B cell (primary cell): ENCODE results near the gene HMCN1. TPM values are rescaled to one million over a fixed set of nuclear protein-coding genes. Genes with fewer than 3 reads are reported as not detected.

Experiments used
- ATAC-seq: fragments of 200-7000 bp; cut with Tn5 transposase; one replicate; pipeline ENCODE4 v1.10.0; 2021; ENCODE audit warnings: low read depth, mild to moderate bottlenecking, moderate number of reproducible peaks, moderate library complexity
- CTCF ChIA-PET: fragments of 350-600 bp; sonication (Branson Sonifier 250); formaldehyde crosslinking; loops from one replicate; lab custom pipeline; 2021; ENCODE audit warnings: antibody characterized with exemption, inconsistent platforms; lab: Charles Lee
- POLR2A ChIA-PET: fragments of 350-600 bp; sonication (Branson Sonifier 250); formaldehyde crosslinking; loops from one replicate; lab custom pipeline; 2021; ENCODE audit warnings: antibody characterized with exemption; lab: Charles Lee
- DNase-seq: peaks from one replicate; pipeline ENCODE4 v3.0.0; 2013
- H2AFZ ChIP-seq: 2 replicates; pipeline ENCODE4 v1.6.1; 2012; ENCODE audit warnings: mild to moderate bottlenecking, low read depth, low read length; ENCODE audit not compliant: insufficient read depth, poor library complexity, severe bottlenecking
- H3K27ac ChIP-seq, 2 donors: 1 replicate in 1 of 2; 2 replicates in 1 of 2; pipeline ENCODE4 v1.5.1; 2012 to 2013; ENCODE audit warnings: low read length in 2 of 2, mild to moderate bottlenecking in 2 of 2, moderate library complexity in 1 of 2
- H3K27me3 ChIP-seq, 4 experiments: fragments of 200-600 bp in 1 of 4; sonication (generic) in 1 of 4; replicated peaks in 1 of 4; 1 replicate in 2 of 4; 2 replicates in 2 of 4; pipeline versions ENCODE4 v1.6.1 to v1.7.0; 2013 to 2016; ENCODE audit warnings: low read length in 3 of 4, mild to moderate bottlenecking in 2 of 4, mixed read lengths in 1 of 4, moderate library complexity in 1 of 4; ENCODE audit not compliant: insufficient read depth in 4 of 4, control insufficient read depth in 3 of 4; ENCODE audit errors: control extremely low read depth in 1 of 4
- H3K36me3 ChIP-seq, 2 experiments: replicated peaks in 1 of 2; 1 replicate in 1 of 2; 2 replicates in 1 of 2; pipeline versions ENCODE4 v1.6.1 to v1.7.1; 2013; ENCODE audit warnings: low read length in 1 of 2; ENCODE audit not compliant: insufficient read depth in 2 of 2, control insufficient read depth in 1 of 2; ENCODE audit errors: control extremely low read depth in 1 of 2, extremely low read depth in 1 of 2
- H3K4me1 ChIP-seq, 2 donors: fragments of 200-600 bp in 1 of 2; sonication (generic) in 1 of 2; 1 replicate in 1 of 2; 2 replicates in 1 of 2; pipeline versions ENCODE4 v1.5.1 to v1.6.1; 2013 to 2017; ENCODE audit warnings: low read length in 2 of 2; ENCODE audit not compliant: control insufficient read depth in 2 of 2, insufficient read depth in 2 of 2
- H3K4me2 ChIP-seq: replicated peaks from 2 replicates; pipeline ENCODE3; 2012; ENCODE audit warnings: mild to moderate bottlenecking, low read depth, low read length; ENCODE audit not compliant: poor library complexity, severe bottlenecking
- H3K4me3 ChIP-seq, 5 experiments: fragments of 200-600 bp in 1 of 5; sonication (generic) in 1 of 5; 1 replicate in 3 of 5; 2 replicates in 2 of 5; pipeline versions ENCODE4 v1.5.1 to v1.7.0; 2011 to 2016; ENCODE audit warnings: low read length in 4 of 5, mild to moderate bottlenecking in 4 of 5, low read depth in 2 of 5, control low read depth in 1 of 5, moderate library complexity in 1 of 5; ENCODE audit not compliant: insufficient read depth in 1 of 5; ENCODE audit errors: control extremely low read depth in 1 of 5, extremely low read depth in 1 of 5
- H3K79me2 ChIP-seq: fragments of 200-600 bp; sonication (generic); one replicate; pipeline ENCODE4 v1.6.0; 2016; ENCODE audit warnings: low read length; ENCODE audit not compliant: control insufficient read depth, insufficient read depth
- H3K9ac ChIP-seq: fragments of 200-600 bp; sonication (generic); 2 replicates; pipeline ENCODE4 v1.6.1; 2017; ENCODE audit warnings: mild to moderate bottlenecking, low read length, moderate library complexity
- H3K9me3 ChIP-seq, 3 donors: one replicate each; pipeline versions ENCODE4 v1.6.1 to v1.7.1; 2013; ENCODE audit warnings: low read length in 2 of 3; ENCODE audit not compliant: control insufficient read depth in 2 of 3, insufficient read depth in 1 of 3; ENCODE audit errors: control extremely low read depth in 1 of 3
- H4K20me1 ChIP-seq: 2 replicates; pipeline ENCODE4 v1.6.0; 2012; ENCODE audit warnings: mild to moderate bottlenecking, low read length; ENCODE audit not compliant: insufficient read depth, control insufficient read depth, poor library complexity, severe bottlenecking
- H3K27ac Mint-ChIP-seq: one replicate; pipeline ENCODE4 v1.8.0; 2021; ENCODE audit warnings: mixed read lengths
- H3K27me3 Mint-ChIP-seq: one replicate; pipeline ENCODE4 v1.8.0; 2021; ENCODE audit warnings: mixed read lengths
- H3K4me1 Mint-ChIP-seq: one replicate; pipeline ENCODE4 v1.8.0; 2021; ENCODE audit warnings: mixed read lengths
- H3K4me3 Mint-ChIP-seq: one replicate; pipeline ENCODE4 v1.8.0; 2021; ENCODE audit warnings: mixed read lengths
- H3K9me3 Mint-ChIP-seq: one replicate; pipeline ENCODE4 v1.8.0; 2022; ENCODE audit warnings: mixed read lengths; ENCODE audit not compliant: insufficient read depth
- EZH2 ChIP-seq: IDR thresholded peaks from 2 replicates; pipeline ENCODE4 v1.6.1; 2012; ENCODE audit warnings: borderline replicate concordance, low read depth, mild to moderate bottlenecking, moderate library complexity, low read length; ENCODE audit not compliant: insufficient read depth, poor library complexity, severe bottlenecking
- WGBS: methylation state at CpG from one replicate; pipeline ENCODE4 v1.1.5; 2013; ENCODE audit warnings: missing lambda C conversion rate; ENCODE audit not compliant: insufficient coverage; 5-methylcytosine and 5-hydroxymethylcytosine counted together
- intact Hi-C: fragments of 100-400 bp; cut with micrococcal nuclease; formaldehyde crosslinking; loops from one replicate; pipeline ENCODE4 v1.10.0; 2022
- polyA plus RNA-seq: library from polyadenylated mRNA; depleted of rRNA; stranded (reverse); fragments of >200 nt; gene quantifications from 2 replicates; pipeline ENCODE4 v1.2.3, GENCODE V29; 2012
- total RNA-seq, 2 donors: library from RNA; stranded (reverse); fragments of 120-200 nt in 1 of 2; gene quantifications; 1 replicate in 1 of 2; 2 replicates in 1 of 2; pipeline versions ENCODE4 v1.2.3 to v1.2.4, GENCODE V29; 2013 to 2022
- TF ChIP-seq, protein P1 (sequence below): fragments of 200-600 bp; IDR thresholded peaks from one replicate; pipeline ENCODE4 v1.8.0; 2022; ENCODE audit warnings: antibody characterized with exemption, mild to moderate bottlenecking

HMCN1 gene
- total and polyA plus RNA-seq, 2 donors (not counting 1 experiment from before 2014, with no cell fraction given): not detected

GRCh38 chr1:186239171-186239570 is 505.0 kb downstream of the HMCN1 start:
- Mint-ChIP-seq H3K4me1 (no peaks in the 10 kb centered on the region), H3K4me3 (no peak overlapping the region), H3K27ac (no peak overlapping the region), H3K9me3 (no peaks in the 10 kb centered on the region), H3K27me3 (no peaks in the 10 kb centered on the region)
- TF ChIP-seq EZH2: no peak
- TF ChIP-seq, protein P1, sequence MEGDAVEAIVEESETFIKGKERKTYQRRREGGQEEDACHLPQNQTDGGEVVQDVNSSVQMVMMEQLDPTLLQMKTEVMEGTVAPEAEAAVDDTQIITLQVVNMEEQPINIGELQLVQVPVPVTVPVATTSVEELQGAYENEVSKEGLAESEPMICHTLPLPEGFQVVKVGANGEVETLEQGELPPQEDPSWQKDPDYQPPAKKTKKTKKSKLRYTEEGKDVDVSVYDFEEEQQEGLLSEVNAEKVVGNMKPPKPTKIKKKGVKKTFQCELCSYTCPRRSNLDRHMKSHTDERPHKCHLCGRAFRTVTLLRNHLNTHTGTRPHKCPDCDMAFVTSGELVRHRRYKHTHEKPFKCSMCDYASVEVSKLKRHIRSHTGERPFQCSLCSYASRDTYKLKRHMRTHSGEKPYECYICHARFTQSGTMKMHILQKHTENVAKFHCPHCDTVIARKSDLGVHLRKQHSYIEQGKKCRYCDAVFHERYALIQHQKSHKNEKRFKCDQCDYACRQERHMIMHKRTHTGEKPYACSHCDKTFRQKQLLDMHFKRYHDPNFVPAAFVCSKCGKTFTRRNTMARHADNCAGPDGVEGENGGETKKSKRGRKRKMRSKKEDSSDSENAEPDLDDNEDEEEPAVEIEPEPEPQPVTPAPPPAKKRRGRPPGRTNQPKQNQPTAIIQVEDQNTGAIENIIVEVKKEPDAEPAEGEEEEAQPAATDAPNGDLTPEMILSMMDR: no peak
- Histone ChIP-seq H2AFZ (no peak overlapping the region), H3K4me3 (no peak overlapping the region), H3K4me2 (no peak overlapping the region), H3K9me3 (no peaks in the 10 kb centered on the region), H3K79me2 (no peaks in the 10 kb centered on the region), H3K4me1 (no peaks in the 10 kb centered on the region), H4K20me1 (no peaks in the 10 kb centered on the region), H3K27ac (no peak overlapping the region), H3K27me3 (no peaks in the 10 kb centered on the region), H3K9ac (no peak overlapping the region), H3K36me3 (no peaks in the 10 kb centered on the region)
- no peak for ATAC-seq
- no peak for DNase-seq
- ChIA-PET POLR2A (no interaction called here), CTCF (no interaction called here)
- intact Hi-C loops: no loop called here

DNA sequence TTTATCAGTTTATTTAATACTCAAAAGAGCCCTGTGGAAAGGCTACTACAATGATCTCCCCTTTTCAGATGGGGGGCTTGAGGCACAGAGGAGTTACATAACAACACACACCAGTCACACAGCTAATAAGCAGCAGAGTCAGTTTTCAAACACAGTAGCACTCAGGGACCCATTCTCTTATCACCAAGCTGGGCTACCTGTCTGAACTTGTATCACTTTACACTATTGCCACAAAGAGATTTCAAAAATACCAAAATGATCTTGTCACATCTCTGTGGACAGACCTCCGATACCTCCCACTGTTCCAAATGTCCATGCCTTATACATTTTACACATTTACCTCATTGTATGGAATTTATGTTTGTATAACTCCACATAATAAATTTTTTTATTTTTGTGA is 506.2 kb downstream of the HMCN1 start:
- TF ChIP-seq, protein P1: no peak
- TF ChIP-seq EZH2: no peak
- Histone ChIP-seq H3K36me3 (no peaks in the 10 kb centered on the region), H4K20me1 (no peaks in the 10 kb centered on the region), H2AFZ (no peak overlapping the region), H3K4me1 (no peaks in the 10 kb centered on the region), H3K9me3 (no peaks in the 10 kb centered on the region), H3K4me3 (no peak overlapping the region), H3K79me2 (no peaks in the 10 kb centered on the region), H3K9ac (no peak overlapping the region), H3K27ac (no peak overlapping the region), H3K4me2 (no peak overlapping the region), H3K27me3 (no peaks in the 10 kb centered on the region)
- no peak for DNase-seq
- Mint-ChIP-seq H3K27ac (no peak overlapping the region), H3K27me3 (no peaks in the 10 kb centered on the region), H3K9me3 (no peaks in the 10 kb centered on the region), H3K4me1 (no peaks in the 10 kb centered on the region), H3K4me3 (no peak overlapping the region)
- ATAC-seq: no peak
- CTCF ChIA-PET: no interaction called here
- whole genome bisulfite sequencing: no CpG with 5 or more reads among the region's 1 CpG
- POLR2A ChIA-PET: no interaction called here
- intact Hi-C loops: no loop called here
